HEK293 (cell line): ENCODE data around the gene MYO15B.

ENCODE experiments used
- HOXA7 ChIP-seq: sonication (generic); formaldehyde crosslinking; IDR thresholded peaks from 2 replicates; pipeline ENCODE4 v1.8.1; 2022; ENCODE audit warnings: missing genetic modification reagents, borderline replicate concordance
- ZNF114 ChIP-seq: fragments of 450-650 bp; formaldehyde crosslinking; IDR thresholded peaks from 2 replicates; pipeline ENCODE4 v1.5.0; 2017; ENCODE audit warnings: missing biosample characterization, missing genetic modification characterization
- ZNF350 ChIP-seq: fragments of 450-650 bp; formaldehyde crosslinking; IDR thresholded peaks from 2 replicates; pipeline ENCODE4 v1.5.0; 2017; ENCODE audit warnings: missing biosample characterization, mild to moderate bottlenecking, missing genetic modification characterization
- TF ChIP-seq, protein P1 (sequence below): fragments of 450-650 bp; formaldehyde crosslinking; IDR thresholded peaks from 2 replicates; pipeline ENCODE4 v1.5.1; 2016; ENCODE audit warnings: missing biosample characterization, missing genetic modification characterization
- TF ChIP-seq, protein P2 (sequence below): fragments of 450-650 bp; IDR thresholded peaks from 2 replicates; pipeline ENCODE4 v1.5.1; 2018; ENCODE audit warnings: missing biosample characterization, mild to moderate bottlenecking, missing genetic modification characterization

DNA sequence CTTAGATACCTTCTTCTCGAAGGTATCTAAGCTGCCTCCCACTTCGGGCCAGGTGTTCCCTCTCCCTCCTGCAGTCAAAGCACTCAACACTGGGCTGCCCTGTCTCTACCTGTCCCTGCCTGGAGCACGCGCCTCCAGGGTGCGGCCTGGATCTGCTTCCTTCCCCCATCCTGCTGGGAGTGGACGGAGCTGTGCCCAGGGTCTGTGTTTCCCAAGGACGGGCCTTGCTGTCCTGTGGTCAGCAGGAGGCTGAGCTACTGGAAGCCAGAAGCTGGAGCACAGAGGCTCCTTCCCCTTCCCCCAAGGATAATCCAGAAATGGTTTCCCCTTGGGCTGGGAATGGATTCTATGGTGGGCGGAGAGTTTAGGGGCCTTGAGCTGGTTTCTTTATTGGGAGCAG is 45.4 kb upstream of the MYO15B start:
- TF ChIP-seq, protein P1, sequence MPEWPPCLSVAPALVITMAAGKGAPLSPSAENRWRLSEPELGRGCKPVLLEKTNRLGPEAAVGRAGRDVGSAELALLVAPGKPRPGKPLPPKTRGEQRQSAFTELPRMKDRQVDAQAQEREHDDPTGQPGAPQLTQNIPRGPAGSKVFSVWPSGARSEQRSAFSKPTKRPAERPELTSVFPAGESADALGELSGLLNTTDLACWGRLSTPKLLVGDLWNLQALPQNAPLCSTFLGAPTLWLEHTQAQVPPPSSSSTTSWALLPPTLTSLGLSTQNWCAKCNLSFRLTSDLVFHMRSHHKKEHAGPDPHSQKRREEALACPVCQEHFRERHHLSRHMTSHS (tag by site-specific recombination): no peak
- TF ChIP-seq HOXA7 (CRISPR knock-in tag): no peak
- no peak for TF ChIP-seq ZNF114
- TF ChIP-seq, protein P2, sequence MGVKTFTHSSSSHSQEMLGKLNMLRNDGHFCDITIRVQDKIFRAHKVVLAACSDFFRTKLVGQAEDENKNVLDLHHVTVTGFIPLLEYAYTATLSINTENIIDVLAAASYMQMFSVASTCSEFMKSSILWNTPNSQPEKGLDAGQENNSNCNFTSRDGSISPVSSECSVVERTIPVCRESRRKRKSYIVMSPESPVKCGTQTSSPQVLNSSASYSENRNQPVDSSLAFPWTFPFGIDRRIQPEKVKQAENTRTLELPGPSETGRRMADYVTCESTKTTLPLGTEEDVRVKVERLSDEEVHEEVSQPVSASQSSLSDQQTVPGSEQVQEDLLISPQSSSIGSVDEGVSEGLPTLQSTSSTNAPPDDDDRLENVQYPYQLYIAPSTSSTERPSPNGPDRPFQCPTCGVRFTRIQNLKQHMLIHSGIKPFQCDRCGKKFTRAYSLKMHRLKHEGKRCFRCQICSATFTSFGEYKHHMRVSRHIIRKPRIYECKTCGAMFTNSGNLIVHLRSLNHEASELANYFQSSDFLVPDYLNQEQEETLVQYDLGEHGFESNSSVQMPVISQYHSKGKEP: no peak
- no peak for TF ChIP-seq ZNF350 (tag by site-specific recombination)
